Smooth muscle cell (in vitro differentiated cells): ENCODE data around the gene TMEM134. TPM values are rescaled to one million over a fixed set of nuclear protein-coding genes. Genes with fewer than 3 reads are reported as not detected.
A peak's percentile ranks its signal among the peaks of the same experiment; 100 is the strongest.

Experiments used
- DNase-seq: peaks from one replicate; lab custom pipeline; 2025; ENCODE audit not compliant: unreplicated experiment; lab: John Stamatoyannopoulos, UW
- H2AFZ ChIP-seq: fragments of 200-600 bp; sonication (generic); 2 replicates; pipeline ENCODE4 v1.6.0; 2016; ENCODE audit warnings: antibody characterized with exemption, low read depth, mild to moderate bottlenecking
- H3F3A ChIP-seq: fragments of 200-600 bp; sonication (generic); 2 replicates; pipeline ENCODE4 v1.6.0; 2017; ENCODE audit warnings: antibody characterized with exemption, low read depth
- H3K27ac ChIP-seq: fragments of 200-600 bp; sonication (generic); 2 replicates; pipeline ENCODE4 v1.5.1; 2016; ENCODE audit warnings: low read depth, mild to moderate bottlenecking
- H3K27me3 ChIP-seq: fragments of 200-600 bp; sonication (generic); 2 replicates; pipeline ENCODE4 v1.6.1; 2016; ENCODE audit warnings: low read depth, mild to moderate bottlenecking
- H3K36me3 ChIP-seq: fragments of 200-600 bp; sonication (generic); 2 replicates; pipeline ENCODE4 v1.5.1; 2016; ENCODE audit warnings: low read depth
- H3K4me1 ChIP-seq: fragments of 200-600 bp; sonication (generic); 2 replicates; pipeline ENCODE4 v1.5.1; 2016; ENCODE audit warnings: low read depth
- H3K4me2 ChIP-seq: fragments of 200-600 bp; sonication (generic); 2 replicates; pipeline ENCODE4 v1.6.0; 2016; ENCODE audit warnings: mild to moderate bottlenecking
- H3K4me3 ChIP-seq: fragments of 200-600 bp; sonication (generic); 2 replicates; pipeline ENCODE4 v1.5.1; 2016; ENCODE audit warnings: mild to moderate bottlenecking
- H3K79me2 ChIP-seq: fragments of 200-600 bp; sonication (generic); 2 replicates; pipeline ENCODE4 v1.6.0; 2016; ENCODE audit warnings: low read depth, mild to moderate bottlenecking
- H3K9ac ChIP-seq: fragments of 200-600 bp; sonication (generic); 2 replicates; pipeline ENCODE4 v1.6.0; 2016; ENCODE audit warnings: low read depth
- H3K9me3 ChIP-seq: fragments of 200-600 bp; sonication (generic); replicated peaks from 2 replicates; pipeline ENCODE4 v1.5.1; 2016; ENCODE audit warnings: low read depth
- H4K20me1 ChIP-seq: fragments of 200-600 bp; sonication (generic); 2 replicates; pipeline ENCODE4 v1.6.0; 2016; ENCODE audit warnings: low read depth
- WGBS: methylation state at CpG from one replicate; pipeline ENCODE4 v1.1.7; 2016; ENCODE audit warnings: low lambda C conversion rate; 5-methylcytosine and 5-hydroxymethylcytosine counted together
- polyA plus RNA-seq: library from polyadenylated mRNA; unstranded; fragments of >200 nt; fragmentation: Nextera tagmentation; extraction: Ambion mirVana; gene quantifications from 2 replicates; pipeline ENCODE4 v1.2.1, GENCODE V29; 2016
- total RNA-seq: library from RNA; depleted of rRNA; stranded (reverse); fragments of >200 nt; gene quantifications from 2 replicates; pipeline ENCODE4 v1.2.3, GENCODE V29; 2014
- TF ChIP-seq, protein P1 (sequence below): fragments of 200-600 bp; sonication (generic); IDR thresholded peaks from 2 replicates; pipeline ENCODE4 v1.5.1; 2017; ENCODE audit warnings: borderline replicate concordance, mild to moderate bottlenecking, antibody characterized with exemption; ENCODE audit not compliant: insufficient read depth, poor library complexity, severe bottlenecking

TMEM134 gene
- total and polyA plus RNA-seq, 2 experiments from 2014 or later = 114 to 135 TPM

DNA sequence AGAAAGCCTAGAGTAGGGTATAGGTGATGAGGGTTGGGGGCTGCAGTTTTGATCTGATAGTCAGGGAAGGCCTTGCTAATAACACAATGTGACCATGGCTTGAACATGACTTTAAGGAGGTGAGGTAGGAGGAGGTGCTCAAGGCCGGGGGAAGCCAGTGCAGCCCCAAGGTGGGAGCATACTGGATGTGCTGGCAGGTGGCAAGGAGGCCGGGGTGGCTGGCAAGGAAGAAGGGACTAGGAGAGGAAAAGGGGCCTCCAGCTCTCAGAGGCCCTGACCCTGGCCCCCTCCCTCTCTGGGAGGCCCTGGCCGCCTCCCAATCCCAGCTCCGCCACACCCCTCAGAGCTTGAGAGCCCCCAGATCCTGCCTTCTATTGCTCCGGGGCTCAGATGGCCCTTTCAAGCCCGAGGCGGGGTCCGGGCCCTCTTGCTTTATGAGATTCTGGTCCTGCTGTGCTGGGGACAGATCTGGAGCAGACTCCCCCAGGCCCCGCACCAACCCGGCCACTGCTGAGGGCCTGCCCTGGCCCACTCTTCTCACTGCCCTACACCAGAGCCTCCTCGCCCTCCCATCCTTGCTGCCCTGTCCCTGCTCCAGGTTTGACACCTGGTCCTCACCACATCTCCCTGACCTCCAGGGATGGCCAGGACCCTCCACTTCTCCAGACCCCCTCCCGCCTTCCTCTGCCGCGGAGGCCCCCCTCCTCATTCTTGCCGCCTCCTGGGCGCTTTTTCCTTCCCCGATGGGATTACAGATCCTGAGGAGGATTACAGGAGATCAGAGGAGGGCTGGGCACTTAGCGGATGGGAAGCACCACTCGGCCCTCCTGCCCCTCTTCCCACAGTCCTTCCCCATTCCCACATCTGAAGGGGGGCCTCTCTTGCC lies 34.3 kb upstream of the TMEM134 start:
- peak overlapping the region; percentile 99 for H3K4me2 ChIP-seq
- no peak overlapping the region for H2AFZ ChIP-seq
- no peaks in the 10 kb centered on the region for H3K9me3 ChIP-seq
- no peaks in the 10 kb centered on the region for H3K27me3 ChIP-seq
- no peak for DNase-seq
- 82% methylated on average over 13 of the region's 19 CpGs for WGBS
- H3K79me2 ChIP-seq = peaks cover 14% of the 10 kb centered on the region
- peaks cover 21% of the 10 kb centered on the region for H3K4me1 ChIP-seq
- peak overlapping the region; percentile 73 for H3K4me3 ChIP-seq
- no peak overlapping the region for H3K27ac ChIP-seq
- TF ChIP-seq, protein P1, sequence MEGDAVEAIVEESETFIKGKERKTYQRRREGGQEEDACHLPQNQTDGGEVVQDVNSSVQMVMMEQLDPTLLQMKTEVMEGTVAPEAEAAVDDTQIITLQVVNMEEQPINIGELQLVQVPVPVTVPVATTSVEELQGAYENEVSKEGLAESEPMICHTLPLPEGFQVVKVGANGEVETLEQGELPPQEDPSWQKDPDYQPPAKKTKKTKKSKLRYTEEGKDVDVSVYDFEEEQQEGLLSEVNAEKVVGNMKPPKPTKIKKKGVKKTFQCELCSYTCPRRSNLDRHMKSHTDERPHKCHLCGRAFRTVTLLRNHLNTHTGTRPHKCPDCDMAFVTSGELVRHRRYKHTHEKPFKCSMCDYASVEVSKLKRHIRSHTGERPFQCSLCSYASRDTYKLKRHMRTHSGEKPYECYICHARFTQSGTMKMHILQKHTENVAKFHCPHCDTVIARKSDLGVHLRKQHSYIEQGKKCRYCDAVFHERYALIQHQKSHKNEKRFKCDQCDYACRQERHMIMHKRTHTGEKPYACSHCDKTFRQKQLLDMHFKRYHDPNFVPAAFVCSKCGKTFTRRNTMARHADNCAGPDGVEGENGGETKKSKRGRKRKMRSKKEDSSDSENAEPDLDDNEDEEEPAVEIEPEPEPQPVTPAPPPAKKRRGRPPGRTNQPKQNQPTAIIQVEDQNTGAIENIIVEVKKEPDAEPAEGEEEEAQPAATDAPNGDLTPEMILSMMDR = no peak
- peaks cover 4% of the 10 kb centered on the region for H3F3A ChIP-seq
- no peaks in the 10 kb centered on the region for H3K36me3 ChIP-seq
- H3K9ac ChIP-seq = peak overlapping the region; percentile 46
- peaks cover 18% of the 10 kb centered on the region for H4K20me1 ChIP-seq

- Histone ChIP-seq H3K27me3 (no peaks in the 10 kb centered on the region), H3F3A (peaks cover 4% of the 10 kb centered on the region), H3K4me3 (no peak overlapping the region), H3K4me2 (no peak overlapping the region), H4K20me1 (peaks cover 18% of the 10 kb centered on the region), H3K4me1 (peaks cover 21% of the 10 kb centered on the region), H3K9ac (no peak overlapping the region), H3K79me2 (peaks cover 14% of the 10 kb centered on the region), H2AFZ (no peak overlapping the region), H3K27ac (no peak overlapping the region), H3K36me3 (no peaks in the 10 kb centered on the region), H3K9me3 (no peaks in the 10 kb centered on the region)
- TF ChIP-seq, protein P1 = no peak
- 96% methylated on average over 18 of the region's 18 CpGs for WGBS
- no peak for DNase-seq
Observed at GRCh38 chr11:67502328-67502979, 33.4 kb upstream of the TMEM134 start.

DNA sequence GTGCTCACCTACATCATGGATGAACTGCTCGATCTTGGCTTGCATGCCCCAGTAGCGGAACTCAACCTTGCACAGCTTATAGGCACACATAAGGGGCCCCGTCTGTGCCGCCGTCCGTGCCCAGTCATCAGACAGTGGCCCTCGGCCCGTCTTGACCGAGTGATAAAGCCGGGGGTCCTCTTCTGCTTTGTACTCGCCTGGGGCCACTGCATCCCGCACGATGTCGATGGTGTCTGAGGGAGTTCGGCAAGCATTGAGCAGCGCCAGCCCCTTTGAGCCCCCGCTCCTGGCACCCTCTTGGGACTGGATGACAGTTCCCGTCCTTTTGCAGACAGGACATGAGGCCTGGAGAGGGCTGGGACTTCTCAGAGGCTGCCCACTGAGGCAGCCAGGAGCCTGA lies 32.8 kb upstream of the TMEM134 start:
- TF ChIP-seq, protein P1 = no peak
- Histone ChIP-seq H2AFZ (no peak overlapping the region), H3K9me3 (no peaks in the 10 kb centered on the region), H3K4me3 (no peak overlapping the region), H3K27ac (no peak overlapping the region), H3K9ac (no peak overlapping the region), H3K36me3 (no peaks in the 10 kb centered on the region), H3K4me1 (peaks cover 16% of the 10 kb centered on the region), H3K4me2 (no peak overlapping the region), H3K79me2 (peaks cover 14% of the 10 kb centered on the region), H4K20me1 (peaks cover 18% of the 10 kb centered on the region), H3F3A (peaks cover 4% of the 10 kb centered on the region), H3K27me3 (no peaks in the 10 kb centered on the region)
- DNase-seq = no peak
- over 99% methylated on average over 18 of the region's 18 CpGs for WGBS
